Stimulated activated CD4-positive, alpha-beta T cell treated with anti-CD3 and anti-CD28 coated beads, Interleukin-4, amount 100 ng/mL, for 48 hours (primary cell): ENCODE measurements around the gene SLAMF7.

Experiments used
- DNase-seq, 2 donors: peaks; one replicate each; pipeline ENCODE4 v3.0.0-alpha.2; 2020; ENCODE audit warnings: low read depth in 2 of 2

SLAMF7 gene

GRCh38 chr1:160745551-160745950 is 6.5 kb downstream of the SLAMF7 start:
- no peak for DNase-seq

GRCh38 chr1:160746836-160747500 is 7.9 kb downstream of the SLAMF7 start:
- no peak for DNase-seq

- no peak for DNase-seq
These were observed 8.7 kb downstream of the SLAMF7 start for GRCh38 chr1:160747717-160748116.

- no peak for DNase-seq
These were observed 9.3 kb downstream of the SLAMF7 start for GRCh38 chr1:160748181-160748877.

- no peak for DNase-seq
These were observed 9.8 kb downstream of the SLAMF7 start for GRCh38 chr1:160748878-160749269.

DNA sequence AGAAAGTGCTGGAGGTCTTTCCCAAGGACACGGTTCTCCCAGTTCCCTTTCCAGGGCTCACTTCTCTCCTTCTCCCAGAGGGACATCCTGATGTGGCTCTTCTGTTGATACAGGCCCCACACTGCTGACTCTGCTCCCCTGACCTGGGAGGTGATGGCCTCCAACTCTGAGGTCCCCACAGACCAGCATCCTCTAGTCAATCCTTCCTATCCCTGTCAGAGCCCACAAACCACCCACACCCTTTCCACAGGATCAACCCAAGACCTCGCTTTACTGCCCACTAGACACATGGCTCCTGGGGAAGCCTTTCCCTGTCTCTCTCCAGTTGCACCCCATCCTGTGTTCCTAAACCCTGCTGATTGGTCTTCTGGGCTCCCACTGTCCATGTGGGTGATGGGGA is 11.6 kb downstream of the SLAMF7 start:
- no peak for DNase-seq

GRCh38 chr1:160752406-160752805 is 13.4 kb downstream of the SLAMF7 start:
- DNase-seq: no peak

- DNase-seq: no peak
These were observed 13.9 kb downstream of the SLAMF7 start for GRCh38 chr1:160752924-160753323.

- no peak for DNase-seq
These were observed 14.5 kb downstream of the SLAMF7 start for GRCh38 chr1:160753594-160753993.

GRCh38 chr1:160755461-160755860 is 16.4 kb downstream of the SLAMF7 start:
- DNase-seq: no peak

- no peak for DNase-seq
These were observed 17.1 kb downstream of the SLAMF7 start for GRCh38 chr1:160755911-160756848.

DNA sequence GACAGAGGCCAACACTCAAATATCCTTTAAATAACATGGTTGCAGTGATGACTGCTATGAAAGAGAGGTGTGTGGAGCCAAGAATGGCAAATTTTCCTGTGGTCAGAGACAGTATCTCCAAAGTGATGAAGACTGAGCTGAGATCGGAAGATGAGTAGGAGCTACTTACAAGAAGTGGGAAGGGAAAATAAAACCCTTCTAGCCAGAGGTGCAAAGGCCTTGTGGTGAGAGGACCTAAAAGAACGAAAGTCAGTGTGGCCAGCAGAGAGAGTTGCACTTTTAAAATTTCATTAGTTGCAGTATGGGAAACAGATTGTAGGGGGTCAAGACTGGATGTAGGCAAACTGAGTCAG is 17.8 kb downstream of the SLAMF7 start:
- no peak for DNase-seq

- no peak for DNase-seq
These were observed 19.5 kb downstream of the SLAMF7 start for GRCh38 chr1:160758521-160758920.

GRCh38 chr1:160759740-160760139 is 20.7 kb downstream of the SLAMF7 start:
- DNase-seq: no peak

DNA sequence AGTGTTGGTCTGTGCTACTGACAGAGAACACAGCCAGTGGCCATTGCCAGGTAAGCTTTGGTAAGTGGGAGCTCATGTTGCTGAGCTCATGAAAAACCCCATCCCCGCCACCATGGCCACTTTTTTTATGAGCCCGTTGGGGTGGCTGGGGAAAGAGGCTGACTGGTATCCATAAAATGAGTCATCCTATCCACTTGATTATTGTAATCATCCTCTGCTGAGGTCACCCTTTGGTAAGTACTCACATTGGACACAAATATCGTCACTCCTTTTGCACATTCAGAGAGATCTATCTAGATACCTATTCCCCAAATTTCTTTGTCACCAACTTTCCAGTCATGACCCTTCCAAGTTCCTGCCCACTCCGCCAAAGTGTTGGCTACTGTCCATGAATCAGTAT is 22.0 kb downstream of the SLAMF7 start:
- DNase-seq: no peak

DNA sequence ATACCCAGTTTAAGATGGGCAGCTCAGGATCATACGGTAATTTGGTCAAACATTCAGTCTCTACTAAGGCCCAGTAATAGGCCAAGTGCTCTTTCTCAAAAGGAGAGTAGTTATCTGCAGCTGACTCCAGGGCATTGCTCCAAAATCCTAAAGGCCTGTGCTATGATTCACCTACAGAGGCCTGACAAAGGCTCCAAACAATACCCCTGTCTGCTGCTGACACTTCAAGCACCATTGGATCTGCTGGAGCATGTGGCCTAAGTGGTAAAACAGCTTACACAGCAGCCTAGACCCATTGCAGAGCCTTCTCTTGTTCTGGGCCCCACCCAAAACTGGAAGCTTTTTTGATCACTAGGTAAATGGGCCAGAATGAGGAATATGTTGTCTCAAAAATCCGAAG is 22.8 kb downstream of the SLAMF7 start:
- DNase-seq: no peak

DNA sequence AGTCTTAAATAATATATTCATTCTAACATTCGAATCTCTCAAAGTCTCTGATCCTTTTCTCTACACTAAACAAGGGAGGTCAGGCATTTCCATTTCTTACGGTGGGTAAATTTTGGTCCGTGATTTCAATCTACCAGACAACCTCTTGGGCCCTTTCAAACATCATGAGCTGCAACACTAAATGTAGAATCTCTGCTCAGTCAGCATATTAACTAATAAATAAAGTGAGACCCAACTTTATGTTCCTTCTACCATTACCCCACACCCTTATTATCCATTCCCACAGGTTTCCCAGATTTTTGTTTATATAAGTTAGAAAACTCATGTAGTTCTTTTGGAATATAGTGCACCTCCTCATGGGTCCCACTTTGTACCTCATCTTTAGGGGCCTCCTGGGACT is 24.9 kb downstream of the SLAMF7 start:
- no peak for DNase-seq

DNA sequence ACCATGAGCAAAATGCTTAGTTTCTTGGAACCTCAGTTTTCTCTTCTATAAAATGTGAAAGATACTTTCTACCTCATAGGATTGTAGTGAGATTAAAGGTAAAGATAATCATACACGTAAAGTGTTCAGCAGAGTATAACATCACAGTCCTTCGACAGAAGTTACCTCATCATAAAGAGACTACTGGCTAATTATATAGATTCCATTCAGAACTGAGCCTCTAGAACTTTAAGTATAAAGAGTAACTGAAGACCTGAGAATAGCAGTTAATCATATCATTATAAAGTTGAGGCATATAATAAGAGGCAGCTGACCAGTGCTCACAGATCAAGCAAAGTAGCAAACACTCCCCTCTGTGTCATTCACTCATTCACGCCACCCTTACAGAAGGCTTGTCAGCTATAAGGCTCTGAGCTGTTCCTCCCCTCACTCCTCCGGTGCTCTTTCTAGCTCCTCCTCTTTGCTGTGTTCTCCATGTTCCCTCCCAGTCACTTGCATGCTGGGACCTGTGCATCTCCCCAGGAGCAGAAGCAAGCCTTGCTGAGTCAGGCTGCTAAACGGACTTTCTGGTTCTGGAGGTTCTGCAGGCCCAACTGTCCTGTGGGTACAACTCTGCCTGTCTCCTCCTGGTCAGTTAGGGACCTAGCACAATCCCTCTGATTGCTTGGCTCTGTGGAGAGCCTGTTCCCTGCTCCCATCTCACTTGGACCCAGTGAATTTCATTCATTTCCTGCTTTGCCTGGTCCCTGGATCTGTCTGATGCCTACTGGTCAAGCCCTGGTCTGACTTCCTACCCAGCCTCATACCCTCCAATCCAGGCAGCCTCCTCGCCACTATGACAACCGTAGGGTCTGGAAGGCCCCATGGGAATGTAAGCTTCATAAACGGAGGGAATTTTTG is 28.6 kb downstream of the SLAMF7 start:
- peak in 1 of 2 donors; percentile 20 for DNase-seq

DNA sequence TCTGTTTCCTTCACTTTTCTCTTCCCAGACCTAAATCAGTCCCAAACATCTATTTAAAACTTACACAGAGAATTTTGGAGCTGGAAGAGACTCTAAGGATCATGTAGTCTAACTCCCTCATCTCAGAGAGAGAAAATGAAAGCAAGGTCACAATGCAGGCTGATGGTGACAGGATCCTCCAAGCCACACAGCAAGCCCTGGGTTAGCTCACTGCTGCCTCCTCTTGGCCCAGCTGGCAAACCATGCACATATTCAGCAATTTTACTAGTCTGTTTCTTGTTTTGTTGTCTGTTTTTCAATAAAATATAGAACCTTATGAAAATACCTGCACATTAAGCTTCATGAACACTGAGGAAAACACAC is 29.2 kb downstream of the SLAMF7 start:
- peak; percentile 72 to 85 for DNase-seq

GRCh38 chr1:160772331-160772730 is 33.3 kb downstream of the SLAMF7 start:
- DNase-seq: no peak

DNA sequence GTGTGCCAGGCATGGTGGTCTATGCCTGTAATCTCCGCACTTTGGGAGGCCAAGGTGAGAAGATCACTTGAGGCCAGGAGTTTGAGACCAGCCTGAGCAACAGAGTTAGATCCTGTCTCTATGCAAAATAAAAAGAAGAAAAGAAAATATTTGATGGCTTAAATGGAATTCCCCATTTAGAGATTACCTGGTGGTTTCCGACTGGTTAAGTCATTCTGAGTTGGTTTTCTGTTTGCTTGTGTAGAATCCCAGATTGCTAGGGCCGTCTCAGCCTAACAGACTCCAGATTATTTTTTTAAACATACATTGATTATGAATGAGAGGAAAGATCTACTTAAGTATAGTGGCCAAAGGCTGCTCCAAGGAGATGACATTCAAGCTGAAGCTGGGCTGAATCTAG is 34.0 kb downstream of the SLAMF7 start:
- no peak for DNase-seq
